SH-SY5Y (cell line): Measurements from ENCODE around the gene TIAM2.

Experiments
- GATA2 ChIP-seq: IDR thresholded peaks from 2 replicates; pipeline ENCODE4 v1.6.1; 2011; ENCODE audit warnings: mild to moderate bottlenecking, low read depth, low read length
- GATA3 ChIP-seq: IDR thresholded peaks from 2 replicates; pipeline ENCODE4 v1.6.1; 2011; ENCODE audit warnings: low read depth, mild to moderate bottlenecking, low read length, moderate library complexity

DNA sequence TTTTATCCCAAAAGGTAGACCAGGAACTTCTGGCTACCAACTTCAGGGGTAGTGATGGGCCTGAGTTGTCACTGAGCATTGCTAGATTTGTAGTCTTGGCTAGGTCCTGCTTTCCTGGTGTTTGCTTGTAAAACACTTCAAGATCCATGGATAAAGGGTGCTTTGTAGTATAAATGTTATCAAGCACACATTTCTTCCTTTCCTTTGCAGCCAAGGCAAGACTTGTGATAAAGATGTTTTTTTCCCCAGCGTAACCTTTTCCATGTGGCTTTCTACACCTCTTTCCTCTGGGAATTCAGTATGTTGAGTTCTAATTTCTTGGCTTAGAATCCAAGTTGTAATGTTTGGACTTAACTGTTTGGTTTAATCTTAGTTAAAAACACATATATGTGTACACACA, 145.9 kb downstream of the TIAM2 start:
- TF ChIP-seq GATA3 (no peak), GATA2 (no peak)
